Subcutaneous adipose tissue (tissue), 4 donors: ENCODE results near the gene MAGEB2. TPM values are rescaled to one million over a fixed set of nuclear protein-coding genes. Genes with fewer than 3 reads are reported as not detected.

Experiments used
- CTCF ChIP-seq: fragments of 450-650 bp; IDR thresholded peaks from one replicate; pipeline ENCODE4 v1.5.1; 2016; ENCODE audit warnings: low read depth, mild to moderate bottlenecking, control low read depth, antibody characterized with exemption, moderate library complexity
- total RNA-seq, 4 donors: library from RNA; depleted of rRNA; stranded (reverse); fragments of >200 nt; gene quantifications; one replicate each; pipeline ENCODE4 v1.1.0, GENCODE V29; 2016

Gene MAGEB2
- total RNA-seq, 4 donors from 2014 or later: not detected

GRCh38 chrX:30219372-30219771 is 4.0 kb downstream of the MAGEB2 start:
- TF ChIP-seq CTCF: no peak

GRCh38 chrX:30220661-30221060 is 5.3 kb downstream of the MAGEB2 start:
- no peak for TF ChIP-seq CTCF

- no peak for TF ChIP-seq CTCF
Measured at GRCh38 chrX:30224536-30224935, 9.2 kb downstream of the MAGEB2 start.

- TF ChIP-seq CTCF: no peak
Measured at GRCh38 chrX:30228526-30228925, 13.2 kb downstream of the MAGEB2 start.

- no peak for TF ChIP-seq CTCF
Measured at GRCh38 chrX:30230395-30230794, 15.0 kb downstream of the MAGEB2 start, which contains the start of gene MAGEB3. Gene MAGEB3, plus strand, starts transcription at chrX:30230657. Its CDS starts 5,268 bp downstream, at chrX:30235925.

GRCh38 chrX:30241724-30242415 is 26.5 kb downstream of the MAGEB2 start, which contains the start of gene MAGEB4:
Gene MAGEB4, plus strand, starts transcription at chrX:30242000. Its CDS starts 136 bp downstream, at chrX:30242136.
- no peak for TF ChIP-seq CTCF

GRCh38 chrX:30246769-30247489 is 31.6 kb downstream of the MAGEB2 start, which contains the start of gene MAGEB1:
Gene MAGEB1, plus strand, starts transcription at chrX:30247146. Its CDS starts 3,348 bp downstream, at chrX:30250494.
- TF ChIP-seq CTCF: no peak
